HG03457 (cell line): ENCODE data around the gene CDON.

ENCODE experiments used
- ATAC-seq: cut with Tn5 transposase; IDR thresholded peaks from one replicate; pipeline ENCODE4 v1.9.1; 2021; ENCODE audit warnings: moderate number of reproducible peaks; ENCODE audit not compliant: unreplicated experiment

The CDON gene, protein sequence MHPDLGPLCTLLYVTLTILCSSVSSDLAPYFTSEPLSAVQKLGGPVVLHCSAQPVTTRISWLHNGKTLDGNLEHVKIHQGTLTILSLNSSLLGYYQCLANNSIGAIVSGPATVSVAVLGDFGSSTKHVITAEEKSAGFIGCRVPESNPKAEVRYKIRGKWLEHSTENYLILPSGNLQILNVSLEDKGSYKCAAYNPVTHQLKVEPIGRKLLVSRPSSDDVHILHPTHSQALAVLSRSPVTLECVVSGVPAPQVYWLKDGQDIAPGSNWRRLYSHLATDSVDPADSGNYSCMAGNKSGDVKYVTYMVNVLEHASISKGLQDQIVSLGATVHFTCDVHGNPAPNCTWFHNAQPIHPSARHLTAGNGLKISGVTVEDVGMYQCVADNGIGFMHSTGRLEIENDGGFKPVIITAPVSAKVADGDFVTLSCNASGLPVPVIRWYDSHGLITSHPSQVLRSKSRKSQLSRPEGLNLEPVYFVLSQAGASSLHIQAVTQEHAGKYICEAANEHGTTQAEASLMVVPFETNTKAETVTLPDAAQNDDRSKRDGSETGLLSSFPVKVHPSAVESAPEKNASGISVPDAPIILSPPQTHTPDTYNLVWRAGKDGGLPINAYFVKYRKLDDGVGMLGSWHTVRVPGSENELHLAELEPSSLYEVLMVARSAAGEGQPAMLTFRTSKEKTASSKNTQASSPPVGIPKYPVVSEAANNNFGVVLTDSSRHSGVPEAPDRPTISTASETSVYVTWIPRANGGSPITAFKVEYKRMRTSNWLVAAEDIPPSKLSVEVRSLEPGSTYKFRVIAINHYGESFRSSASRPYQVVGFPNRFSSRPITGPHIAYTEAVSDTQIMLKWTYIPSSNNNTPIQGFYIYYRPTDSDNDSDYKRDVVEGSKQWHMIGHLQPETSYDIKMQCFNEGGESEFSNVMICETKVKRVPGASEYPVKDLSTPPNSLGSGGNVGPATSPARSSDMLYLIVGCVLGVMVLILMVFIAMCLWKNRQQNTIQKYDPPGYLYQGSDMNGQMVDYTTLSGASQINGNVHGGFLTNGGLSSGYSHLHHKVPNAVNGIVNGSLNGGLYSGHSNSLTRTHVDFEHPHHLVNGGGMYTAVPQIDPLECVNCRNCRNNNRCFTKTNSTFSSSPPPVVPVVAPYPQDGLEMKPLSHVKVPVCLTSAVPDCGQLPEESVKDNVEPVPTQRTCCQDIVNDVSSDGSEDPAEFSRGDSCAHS (N-terminal part only)

DNA sequence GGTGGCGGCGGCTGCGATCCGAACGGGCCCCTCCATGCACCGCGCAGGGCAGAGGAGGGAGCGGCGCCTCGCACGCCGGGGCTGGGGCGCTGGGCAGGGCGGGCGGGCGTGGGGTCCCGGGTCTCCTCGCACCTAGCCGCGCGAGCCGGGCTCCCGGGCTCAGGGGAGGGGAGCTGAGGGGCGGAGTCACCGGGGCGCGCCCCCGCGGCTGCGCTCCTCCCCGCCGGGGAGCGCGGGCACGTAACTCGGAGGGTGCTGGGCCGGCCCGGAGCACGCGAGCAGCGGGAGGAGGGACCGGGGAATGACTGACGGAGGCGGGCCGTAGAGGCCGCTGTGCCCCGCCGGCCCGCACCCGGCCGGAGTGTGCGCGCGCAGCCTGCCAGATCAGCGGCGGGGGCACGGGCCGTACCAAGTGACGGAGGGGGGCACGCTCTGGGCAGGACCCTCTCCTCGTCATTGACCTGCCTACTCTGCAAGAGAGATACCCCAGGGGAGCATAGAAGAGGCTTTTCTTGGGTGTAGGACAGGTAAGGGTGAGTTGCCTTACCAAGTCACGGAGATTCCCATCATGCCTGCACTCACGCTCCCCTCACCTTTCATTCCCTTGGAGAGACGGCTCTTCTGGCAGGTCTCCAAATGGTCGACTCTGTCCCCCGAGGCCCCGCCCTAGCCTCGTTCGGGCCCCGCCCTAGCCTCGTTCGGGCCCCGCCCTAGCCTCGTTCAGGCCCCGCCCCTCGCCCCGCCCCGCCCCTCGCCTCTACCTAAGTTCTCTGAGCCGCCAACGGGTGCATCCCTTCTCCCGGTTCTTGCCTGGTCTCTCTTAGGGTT, at the start of gene CDON:
Gene CDON (minus strand): TSS at position 188 of the 828 bp plus-strand sequence. CDS start 39,390 bp downstream, outside the sequence.
- ATAC-seq, result peak; percentile 96

DNA sequence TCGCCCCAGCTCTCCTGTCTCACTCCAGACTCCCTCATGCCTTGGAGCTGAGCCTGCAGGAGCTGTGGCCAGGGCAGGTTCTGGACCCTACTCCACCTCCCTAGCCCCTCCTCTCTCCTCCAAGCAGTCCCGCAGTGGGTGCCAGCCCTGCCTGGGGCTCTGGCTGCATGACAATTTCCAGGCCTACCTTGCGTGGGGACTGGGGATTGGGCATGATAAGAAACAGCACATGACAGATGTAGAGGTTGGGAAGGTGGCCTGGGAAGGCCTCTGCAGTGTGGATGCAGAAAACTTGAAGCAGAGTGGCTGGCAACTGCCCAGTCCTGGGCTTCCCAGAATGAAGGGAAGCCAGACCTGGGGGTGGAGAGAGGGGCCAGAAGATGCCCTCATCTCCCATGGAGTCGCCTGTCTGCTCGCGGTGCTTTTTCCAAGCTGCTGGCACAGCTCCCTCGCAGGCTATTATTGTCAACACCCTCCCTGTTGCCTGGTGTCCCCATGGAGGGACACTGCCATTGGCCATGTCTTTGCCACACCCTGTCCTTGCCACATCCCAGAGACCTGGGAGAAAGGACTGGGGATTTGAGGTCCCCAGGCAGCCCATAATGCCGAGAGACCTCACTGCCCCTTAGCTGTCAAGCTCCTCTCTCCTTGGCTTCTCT, 48.9 kb upstream of the CDON start:
- ATAC-seq, result no peak

- no peak for ATAC-seq
Observed at GRCh38 chr11:126109941-126110731, 47.5 kb upstream of the CDON start.

- no peak for ATAC-seq
Observed at GRCh38 chr11:126106594-126107328, 44.1 kb upstream of the CDON start.

DNA sequence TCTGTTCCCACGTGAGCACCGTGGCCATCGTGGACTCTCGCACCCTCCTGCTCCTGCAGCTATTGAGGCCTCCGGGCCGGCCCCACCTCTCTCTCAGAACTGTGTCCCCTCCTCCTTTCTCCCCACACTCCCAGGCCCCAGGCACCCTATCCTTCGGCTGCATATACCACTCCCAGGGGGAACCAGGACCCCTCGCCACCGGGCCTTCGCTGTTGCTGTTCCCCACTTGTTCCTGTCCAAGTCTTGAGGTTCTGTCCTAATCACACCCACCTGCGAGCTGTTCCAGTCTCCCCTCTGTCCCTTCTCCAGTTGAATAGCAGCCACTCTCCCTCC, 43.0 kb upstream of the CDON start:
- no peak for ATAC-seq

DNA sequence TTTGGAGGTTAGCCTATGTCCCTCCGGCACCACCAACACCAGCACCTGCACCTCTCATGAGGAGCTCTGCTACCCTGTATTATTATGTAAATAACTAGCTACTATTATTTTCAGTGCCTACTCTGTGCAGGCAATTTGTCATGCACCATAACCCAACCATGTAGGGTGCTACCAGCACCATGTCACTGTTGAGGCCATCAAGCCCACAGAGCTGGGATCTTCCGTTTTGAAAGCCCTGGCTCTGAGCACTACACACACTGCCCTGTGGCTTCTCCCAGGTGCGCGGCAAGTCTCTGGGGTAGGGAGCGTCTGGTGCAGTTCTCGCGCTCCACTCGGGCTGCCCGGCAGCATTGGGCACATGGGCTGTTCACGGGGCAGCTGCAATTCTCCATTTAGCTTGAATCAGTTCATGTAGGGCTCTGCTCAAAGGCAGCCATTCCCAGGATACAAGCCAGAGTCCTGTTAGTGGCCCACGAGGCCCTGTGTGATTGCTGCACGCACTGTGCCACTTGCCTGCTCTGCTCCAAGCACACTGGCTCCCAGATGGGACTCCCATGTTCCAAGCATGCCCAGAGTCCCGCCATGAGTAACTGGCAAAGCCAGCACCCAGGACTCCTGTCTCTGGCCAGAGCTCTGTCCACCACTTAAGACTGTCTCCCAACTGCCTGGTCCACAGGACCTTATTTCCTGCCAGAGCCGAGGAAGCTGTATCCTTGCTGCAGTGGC, 42.5 kb upstream of the CDON start:
- no peak for ATAC-seq

DNA sequence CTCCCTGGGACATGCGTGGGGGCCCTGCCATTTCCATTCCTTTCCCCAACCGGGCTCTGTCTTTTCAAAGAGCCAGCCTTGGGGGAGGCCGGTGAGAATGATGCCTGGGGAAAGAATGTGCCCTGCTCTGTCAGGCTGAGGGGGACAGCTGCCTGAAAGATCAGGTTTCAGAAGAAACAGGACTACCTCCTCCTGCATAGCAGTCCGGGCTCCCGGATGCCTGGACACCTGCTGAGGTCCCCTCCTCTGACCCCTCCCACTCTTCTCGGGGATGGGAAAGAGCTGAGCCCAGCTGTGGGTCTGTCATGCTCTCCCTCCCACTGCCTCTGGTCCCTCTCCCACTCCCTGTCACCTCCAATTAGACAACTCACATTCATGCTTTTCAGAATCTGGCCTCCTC, 41.8 kb upstream of the CDON start:
- ATAC-seq, result no peak

DNA sequence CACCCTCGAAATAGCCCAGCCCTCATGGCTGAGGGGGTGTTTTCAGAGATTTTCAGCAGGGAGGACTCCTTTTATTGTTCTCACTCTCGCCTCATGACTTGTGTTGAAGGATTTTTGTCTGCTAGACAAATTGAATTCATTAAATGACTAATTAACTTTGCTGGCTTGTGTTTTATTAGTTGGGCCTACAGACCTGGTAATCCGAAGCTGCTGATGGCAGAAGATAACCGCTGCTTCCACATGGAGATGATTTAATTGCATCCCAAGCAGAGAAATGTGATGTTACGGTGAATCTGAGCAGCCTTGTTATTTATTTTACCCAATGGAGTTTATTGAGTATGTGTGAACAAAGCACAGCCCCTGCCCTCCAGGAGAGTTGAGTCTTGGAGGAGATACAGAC, 40.5 kb upstream of the CDON start:
- ATAC-seq, result no peak

GRCh38 chr11:126102436-126102981, 39.8 kb upstream of the CDON start:
- no peak for ATAC-seq

- no peak for ATAC-seq
Observed at GRCh38 chr11:126101930-126102283, 39.2 kb upstream of the CDON start.

DNA sequence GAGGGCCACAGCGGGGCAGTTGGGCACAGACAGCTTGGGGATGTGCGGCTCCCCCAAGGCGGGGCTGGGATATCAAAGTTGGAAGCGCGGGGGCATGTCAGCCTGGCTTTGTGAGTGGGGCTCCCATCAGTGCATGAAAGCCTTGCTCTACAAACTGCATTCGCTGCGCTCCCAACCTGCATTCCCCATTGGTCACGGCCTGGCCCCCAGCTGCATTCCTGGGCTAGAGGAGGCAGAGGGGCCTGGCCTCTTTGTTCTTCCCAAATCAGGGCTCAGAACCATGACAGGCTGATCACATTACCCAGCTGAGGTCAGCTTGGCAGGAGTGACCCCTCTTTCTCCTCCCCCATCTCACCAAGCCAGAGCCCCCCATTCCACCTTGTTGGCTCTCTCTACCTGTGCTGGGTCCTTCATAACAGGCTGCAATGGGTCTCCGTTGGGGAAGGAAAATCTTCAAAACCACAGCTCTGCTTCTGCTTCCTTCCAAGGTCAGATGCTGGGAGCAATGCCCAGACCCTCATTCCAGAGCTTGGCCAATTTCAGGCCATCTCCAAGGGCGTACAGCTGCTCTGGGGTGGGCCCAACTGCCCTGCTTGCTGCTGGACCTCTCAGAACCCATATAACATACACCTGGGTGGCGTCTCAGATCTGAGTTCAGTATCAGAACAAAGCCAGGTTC, 38.7 kb upstream of the CDON start:
- ATAC-seq, result no peak

DNA sequence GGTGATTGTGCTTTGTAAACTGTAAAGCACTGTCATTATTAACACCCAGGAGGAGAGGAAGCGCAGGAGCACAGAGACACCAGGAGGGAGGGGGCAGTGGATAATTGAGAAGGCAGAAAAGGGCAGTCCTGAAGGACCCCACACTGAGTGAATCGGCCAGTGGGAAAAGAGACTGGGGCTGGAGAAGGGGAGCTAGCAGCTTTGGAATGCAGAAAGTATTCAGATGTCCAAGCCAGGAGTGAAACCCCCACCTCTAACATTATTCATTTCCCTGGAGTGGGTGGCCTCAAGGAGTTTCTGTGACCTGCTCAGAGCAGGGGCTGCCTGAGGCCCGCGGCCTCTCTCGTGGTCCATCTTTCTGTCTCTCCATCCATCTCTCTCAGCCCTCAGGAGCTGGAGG, 38.0 kb upstream of the CDON start:
- no peak for ATAC-seq

DNA sequence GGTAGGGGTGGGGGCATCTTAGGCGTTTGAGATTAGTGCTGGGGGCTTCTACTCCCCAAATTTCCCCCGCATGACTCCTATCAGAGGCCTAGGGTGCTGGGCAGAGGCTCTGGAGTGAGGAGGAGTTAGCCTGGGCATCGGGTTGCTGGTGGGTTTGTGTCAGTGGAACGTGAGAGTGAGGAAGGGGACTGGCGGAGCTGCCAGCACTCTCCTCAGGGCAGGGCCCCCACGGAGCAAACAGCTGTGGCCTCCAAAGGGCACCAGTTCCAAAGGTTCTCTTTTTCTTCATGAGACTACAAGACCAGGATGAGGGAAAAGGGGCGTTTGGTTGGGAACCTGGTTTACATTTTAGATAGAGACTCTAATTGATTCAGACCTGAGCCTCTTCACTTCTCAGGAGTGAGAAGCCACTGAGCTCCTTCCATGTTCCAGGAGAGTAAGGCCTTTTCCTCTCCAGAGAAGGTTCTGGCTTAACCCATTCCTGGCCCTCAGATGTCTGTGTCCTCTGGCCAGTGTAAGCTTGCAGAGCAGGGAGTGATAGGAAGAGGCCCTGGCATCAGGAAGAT, 35.6 kb upstream of the CDON start:
- ATAC-seq, result no peak

DNA sequence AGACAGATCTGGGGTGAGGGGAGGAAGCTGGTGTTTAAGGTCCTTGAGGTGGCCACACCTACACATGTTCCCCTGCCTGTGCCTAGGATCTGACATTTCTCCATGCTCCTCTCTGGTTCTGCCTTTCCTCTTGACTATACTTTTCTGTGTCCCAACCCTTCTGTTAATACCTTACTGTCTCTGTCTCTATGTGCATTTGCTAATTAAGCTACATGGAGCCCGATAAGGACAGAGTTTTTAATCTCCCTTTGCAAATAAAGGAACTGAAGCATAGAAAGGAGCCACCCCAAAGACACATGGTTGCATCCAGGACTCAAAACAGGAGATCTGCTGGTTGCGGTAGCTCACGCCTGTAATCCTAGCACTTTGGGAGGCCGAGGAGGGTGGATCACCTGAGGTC, 33.1 kb upstream of the CDON start:
- ATAC-seq, result no peak

DNA sequence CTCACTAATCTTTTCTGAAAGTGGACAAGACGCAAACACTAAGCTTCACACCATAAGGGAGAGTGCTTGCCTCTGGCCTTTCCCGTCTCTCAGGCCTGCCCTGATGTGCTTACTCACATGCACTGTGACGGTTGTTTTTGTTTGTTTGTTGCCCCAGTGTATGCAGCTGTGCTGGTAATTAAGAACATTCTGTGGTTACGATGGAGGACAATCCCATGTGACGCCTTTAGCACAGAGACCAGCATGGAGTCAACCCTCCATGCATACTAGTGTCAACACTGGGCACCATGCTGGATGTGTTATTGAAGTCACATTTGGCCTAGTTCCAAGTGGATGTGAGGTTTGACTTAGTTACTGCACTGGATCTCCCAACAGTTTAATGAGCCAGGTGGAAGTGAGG, 27.8 kb upstream of the CDON start:
- ATAC-seq, result no peak

- no peak for ATAC-seq
Observed at GRCh38 chr11:126088999-126089398, 26.3 kb upstream of the CDON start.

DNA sequence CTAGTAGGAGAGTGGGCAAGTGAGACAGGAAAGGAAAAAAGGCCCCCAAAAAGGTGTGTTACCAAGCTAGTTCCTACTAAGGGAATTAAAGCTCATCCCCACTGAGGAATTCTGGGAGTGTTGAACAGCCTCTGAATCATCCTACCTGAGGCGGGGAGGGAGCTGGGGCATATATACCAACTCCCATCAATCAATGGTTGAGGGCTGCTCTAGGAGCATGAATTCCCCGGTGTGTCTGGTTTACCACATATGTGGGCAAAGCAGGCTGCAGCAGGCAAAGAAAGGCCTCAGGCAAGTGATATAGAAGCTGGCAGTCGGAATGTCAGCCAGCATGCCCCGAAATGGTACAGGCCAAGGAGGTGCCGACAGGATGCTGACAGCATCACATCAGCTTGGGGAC, 23.6 kb upstream of the CDON start:
- no peak for ATAC-seq
